ENCODE results near the gene NEURL1.

- no peak for TF ChIP-seq EP300 (IDR thresholded peaks at IDR 0.05)
- no peak for TF ChIP-seq CTCF (IDR thresholded peaks at IDR 0.05)
- no peak for TF ChIP-seq POLR2A (IDR thresholded peaks at IDR 0.05; ENCODE audit: low read depth)
Observed at GRCh38 chr10:103603382-103603781, 109.9 kb downstream of the NEURL1 start.

Data from esophagus muscularis mucosa (tissue), 4 donors.